Caco-2 (cell line): ENCODE measurements around the gene CTTNBP2. TPM values are rescaled to one million over a fixed set of nuclear protein-coding genes. Genes with fewer than 3 reads are reported as not detected.

Experiments
- BruUV-seq: library from RNA; stranded (reverse); fragments of 400-500 nt; replicated peaks from 2 replicates; lab custom pipeline; 2021; lab: Mats Ljungman, UMichigan
- CTCF ChIA-PET: fragments of 300-600 bp; sonication (Branson Sonifier 250); formaldehyde crosslinking; loops from one replicate; lab custom pipeline; 2022; ENCODE audit warnings: antibody characterized with exemption; lab: Charles Lee
- POLR2A ChIA-PET: fragments of 300-600 bp; sonication (Branson Sonifier 250); formaldehyde crosslinking; loops from one replicate; lab custom pipeline; 2022; ENCODE audit warnings: antibody characterized with exemption; lab: Charles Lee
- DNase-seq, 2 experiments: peaks; one replicate each; pipeline versions ENCODE4 v3.0.0 to v3.0.0-alpha.2; 2020 to 2022
- H3K27me3 ChIP-seq: replicated peaks from 2 replicates; pipeline ENCODE4 v1.6.0; 2011; ENCODE audit warnings: low read length; ENCODE audit not compliant: control insufficient read depth, insufficient read depth
- H3K36me3 ChIP-seq: 2 replicates; pipeline ENCODE4 v1.5.1; 2011; ENCODE audit warnings: low read length; ENCODE audit not compliant: control insufficient read depth, insufficient read depth
- H3K4me1 ChIP-seq: fragments of 250-450 bp; sonication (Bioruptor Pico); 2 replicates; pipeline ENCODE4 v1.5.1; 2020; ENCODE audit warnings: mild to moderate bottlenecking
- H3K4me3 ChIP-seq: 2 replicates; pipeline ENCODE4 v1.5.1; 2011; ENCODE audit warnings: low read depth, mild to moderate bottlenecking, control low read depth, low read length
- H3K9me3 ChIP-seq: fragments of 250-450 bp; sonication (Bioruptor Pico); 2 replicates; pipeline ENCODE4 v1.5.1; 2020; ENCODE audit warnings: mild to moderate bottlenecking, moderate library complexity
- H3K27ac Mint-ChIP-seq: one replicate; pipeline ENCODE4 v1.8.0; 2022; ENCODE audit warnings: mixed read lengths; ENCODE audit not compliant: unreplicated experiment
- H3K27me3 Mint-ChIP-seq: one replicate; pipeline ENCODE4 v1.8.0; 2022; ENCODE audit warnings: mixed read lengths; ENCODE audit not compliant: insufficient read depth, unreplicated experiment
- H3K36me3 Mint-ChIP-seq: one replicate; pipeline ENCODE4 v1.8.0; 2022; ENCODE audit warnings: mild to moderate bottlenecking, mixed read lengths; ENCODE audit not compliant: insufficient read depth, unreplicated experiment
- H3K4me1 Mint-ChIP-seq: one replicate; pipeline ENCODE4 v1.8.0; 2022; ENCODE audit warnings: low read depth, mixed read lengths; ENCODE audit not compliant: unreplicated experiment
- H3K4me3 Mint-ChIP-seq: one replicate; pipeline ENCODE4 v1.8.0; 2022; ENCODE audit warnings: mild to moderate bottlenecking, moderate library complexity, mixed read lengths; ENCODE audit not compliant: unreplicated experiment
- H3K9me3 Mint-ChIP-seq: one replicate; pipeline ENCODE4 v1.8.0; 2022; ENCODE audit warnings: mixed read lengths; ENCODE audit not compliant: unreplicated experiment
- CTCF ChIP-seq, 2 experiments: fragments of 200-600 bp in 1 of 2; IDR thresholded peaks; 1 replicate in 1 of 2; 2 replicates in 1 of 2; pipeline versions ENCODE4 v1.5.1 to v1.8.0; 2011 to 2022; ENCODE audit warnings: antibody characterized with exemption in 1 of 2, control low read depth in 1 of 2, inconsistent platforms in 1 of 2, low read depth in 1 of 2, low read length in 1 of 2, mild to moderate bottlenecking in 1 of 2, moderate library complexity in 1 of 2; ENCODE audit not compliant: insufficient read depth in 1 of 2, severe bottlenecking in 1 of 2, unreplicated experiment in 1 of 2
- intact Hi-C: fragments of 100-400 bp; cut with micrococcal nuclease; formaldehyde crosslinking; loops from one replicate; pipeline ENCODE4 v1.10.0; 2022; ENCODE audit not compliant: unreplicated experiment
- total RNA-seq: library from RNA; stranded (reverse); gene quantifications from 2 replicates; pipeline ENCODE4 v1.2.3, GENCODE V29; 2022

Gene CTTNBP2
- total RNA-seq, 1 experiment from 2014 or later, result 3.2 TPM

- Histone ChIP-seq H3K4me3 (no peak overlapping the region), H3K27me3 (no peaks in the 10 kb centered on the region), H3K9me3 (no peaks in the 10 kb centered on the region), H3K36me3 (no peaks in the 10 kb centered on the region), H3K4me1 (no peaks in the 10 kb centered on the region)
- H3K27ac Mint-ChIP-seq, result no peak overlapping the region
- BruUV-seq, result no TSS peak
- DNase-seq, result no peak
- no peak for TF ChIP-seq CTCF (IDR thresholded peaks at IDR 0.05; ENCODE audit: insufficient read depth in 1 of 2, low read depth in 1 of 2, low read length in 1 of 2, severe bottlenecking in 1 of 2, unreplicated experiment in 1 of 2)
- no peak overlapping the region for H3K4me3 Mint-ChIP-seq
- ChIA-PET POLR2A (no interaction called here), CTCF (no interaction called here)
- H3K4me1 Mint-ChIP-seq, result no peaks in the 10 kb centered on the region
- peaks cover 4% of the 10 kb centered on the region for H3K27me3 Mint-ChIP-seq
- intact Hi-C loops, result no loop called here
- H3K9me3 Mint-ChIP-seq, result peaks cover 10% of the 10 kb centered on the region
- H3K36me3 Mint-ChIP-seq, result no peaks in the 10 kb centered on the region
These were observed 42.8 kb downstream of the CTTNBP2 start for GRCh38 chr7:117830422-117830954.

- no peaks in the 10 kb centered on the region for H3K36me3 Mint-ChIP-seq
- peaks cover 10% of the 10 kb centered on the region for H3K9me3 Mint-ChIP-seq
- intact Hi-C loops, result no loop called here
These were observed 43.7 kb downstream of the CTTNBP2 start for GRCh38 chr7:117829450-117830117.

GRCh38 chr7:117828825-117829224 lies 44.4 kb downstream of the CTTNBP2 start:
- no peak for TF ChIP-seq CTCF (IDR thresholded peaks at IDR 0.05; ENCODE audit: insufficient read depth in 1 of 2, low read depth in 1 of 2, low read length in 1 of 2, severe bottlenecking in 1 of 2, unreplicated experiment in 1 of 2)
- Histone ChIP-seq H3K36me3 (no peaks in the 10 kb centered on the region), H3K4me1 (no peaks in the 10 kb centered on the region), H3K27me3 (no peaks in the 10 kb centered on the region), H3K4me3 (no peak overlapping the region), H3K9me3 (no peaks in the 10 kb centered on the region)
- intact Hi-C loops, result no loop called here
- Mint-ChIP-seq H3K4me1 (no peaks in the 10 kb centered on the region), H3K27me3 (peaks cover 4% of the 10 kb centered on the region), H3K4me3 (no peak overlapping the region), H3K27ac (no peak overlapping the region), H3K36me3 (no peaks in the 10 kb centered on the region), H3K9me3 (peaks cover 10% of the 10 kb centered on the region)
- no peak for DNase-seq
- CTCF ChIA-PET, result no interaction called here
- POLR2A ChIA-PET, result no interaction called here
- no TSS peak for BruUV-seq

More at GRCh38 chr7:117829450-117830117, 43.7 kb downstream of the CTTNBP2 start:
- peak; percentile 12 to 20 for TF ChIP-seq CTCF (IDR thresholded peaks at IDR 0.05; ENCODE audit: insufficient read depth in 1 of 2, low read depth in 1 of 2, low read length in 1 of 2, severe bottlenecking in 1 of 2, unreplicated experiment in 1 of 2)
- no peaks in the 10 kb centered on the region for H3K4me1 Mint-ChIP-seq
- no peak overlapping the region for H3K27ac Mint-ChIP-seq
- ChIA-PET CTCF (no interaction called here), POLR2A (no interaction called here)
- H3K9me3 ChIP-seq, result no peaks in the 10 kb centered on the region
- H3K36me3 ChIP-seq, result no peaks in the 10 kb centered on the region
- DNase-seq, result no peak
- BruUV-seq, result no TSS peak
- no peaks in the 10 kb centered on the region for H3K27me3 ChIP-seq
- peaks cover 4% of the 10 kb centered on the region for H3K27me3 Mint-ChIP-seq
- no peaks in the 10 kb centered on the region for H3K4me1 ChIP-seq
- no peak overlapping the region for H3K4me3 ChIP-seq
- H3K4me3 Mint-ChIP-seq, result no peak overlapping the region
